H9 (cell line): Measurements from ENCODE around the gene ITPR1. TPM values are rescaled to one million over a fixed set of nuclear protein-coding genes. Genes with fewer than 3 reads are reported as not detected.
A peak's percentile ranks its signal among the peaks of the same experiment; 100 is the strongest.

Source experiments
- DNase-seq: peaks from one replicate; pipeline ENCODE4 v3.0.0-alpha.2; 2017
- H2AFZ ChIP-seq: one replicate; pipeline ENCODE4 v1.6.1; 2013; ENCODE audit warnings: mild to moderate bottlenecking, low read length, control low read depth, moderate library complexity
- H2AK5ac ChIP-seq: 2 replicates; pipeline ENCODE4 v1.6.1; 2013; ENCODE audit warnings: low read length, control low read depth, mixed read lengths; ENCODE audit not compliant: insufficient read length
- H2BK120ac ChIP-seq: one replicate; pipeline ENCODE4 v1.6.1; 2013; ENCODE audit warnings: low read depth, mild to moderate bottlenecking, low read length, control low read depth, inconsistent platforms; ENCODE audit not compliant: poor library complexity, severe bottlenecking
- H2BK12ac ChIP-seq: 2 replicates; pipeline ENCODE4 v1.6.1; 2013; ENCODE audit warnings: low read length, control low read depth, mixed read lengths, low read depth; ENCODE audit not compliant: insufficient read length
- H2BK15ac ChIP-seq: 2 replicates; pipeline ENCODE4 v1.6.1; 2013; ENCODE audit warnings: low read depth, low read length, control low read depth
- H2BK20ac ChIP-seq: one replicate; pipeline ENCODE4 v1.6.1; 2013; ENCODE audit warnings: low read depth, mild to moderate bottlenecking, low read length, control low read depth, inconsistent platforms; ENCODE audit not compliant: poor library complexity, severe bottlenecking
- H2BK5ac ChIP-seq: 2 replicates; pipeline ENCODE4 v1.6.1; 2013; ENCODE audit warnings: low read length, control low read depth, mixed read lengths; ENCODE audit not compliant: insufficient read length
- H3K14ac ChIP-seq: 2 replicates; pipeline ENCODE4 v1.6.1; 2013; ENCODE audit warnings: low read length, control low read depth; ENCODE audit not compliant: insufficient read depth
- H3K18ac ChIP-seq: 2 replicates; pipeline ENCODE4 v1.6.1; 2013; ENCODE audit warnings: low read depth, mild to moderate bottlenecking, mixed read lengths, low read length, control low read depth; ENCODE audit not compliant: insufficient read length
- H3K23ac ChIP-seq: 2 replicates; pipeline ENCODE4 v1.6.1; 2013; ENCODE audit warnings: low read length, control low read depth, mixed read lengths, low read depth; ENCODE audit not compliant: insufficient read length
- H3K23me2 ChIP-seq: 2 replicates; pipeline ENCODE4 v1.6.1; 2013; ENCODE audit warnings: low read depth, mild to moderate bottlenecking, mixed read lengths, low read length, control low read depth; ENCODE audit not compliant: insufficient read length, poor library complexity, severe bottlenecking
- H3K27ac ChIP-seq: 2 replicates; pipeline ENCODE4 v1.5.1; 2013; ENCODE audit warnings: low read length, control low read depth, mixed read lengths, low read depth; ENCODE audit not compliant: insufficient read length
- H3K27me3 ChIP-seq: 2 replicates; pipeline ENCODE4 v1.6.1; 2013; ENCODE audit warnings: low read length, control low read depth, inconsistent platforms; ENCODE audit not compliant: insufficient read depth
- H3K4ac ChIP-seq: 2 replicates; pipeline ENCODE4 v1.6.1; 2013; ENCODE audit warnings: low read depth, mild to moderate bottlenecking, control low read depth, inconsistent platforms, low read length, moderate library complexity
- H3K4me1 ChIP-seq: 2 replicates; pipeline ENCODE4 v1.6.1; 2013; ENCODE audit warnings: low read length, control low read depth, inconsistent platforms; ENCODE audit not compliant: insufficient read depth
- H3K4me2 ChIP-seq: 2 replicates; pipeline ENCODE4 v1.6.1; 2013; ENCODE audit warnings: low read length, control low read depth, mixed read lengths; ENCODE audit not compliant: insufficient read length, insufficient read depth
- H3K56ac ChIP-seq: 2 replicates; pipeline ENCODE4 v1.6.1; 2013; ENCODE audit warnings: low read depth, mild to moderate bottlenecking, mixed read lengths, low read length, control low read depth; ENCODE audit not compliant: insufficient read length
- H3K79me1 ChIP-seq: 2 replicates; pipeline ENCODE4 v1.6.1; 2013; ENCODE audit warnings: low read depth, mild to moderate bottlenecking, moderate library complexity, low read length, control low read depth, inconsistent platforms; ENCODE audit not compliant: insufficient read depth, poor library complexity, severe bottlenecking
- H3K79me2 ChIP-seq: 2 replicates; pipeline ENCODE4 v1.6.1; 2013; ENCODE audit warnings: low read length, control low read depth, inconsistent platforms; ENCODE audit not compliant: insufficient read depth
- H3K9ac ChIP-seq: 2 replicates; pipeline ENCODE4 v1.6.1; 2013; ENCODE audit warnings: low read length, control low read depth, mixed read lengths; ENCODE audit not compliant: insufficient read length; ENCODE audit errors: extremely low read depth
- H3K9me3 ChIP-seq: one replicate; pipeline ENCODE4 v1.6.1; 2013; ENCODE audit warnings: low read depth, low read length, inconsistent platforms; ENCODE audit not compliant: control insufficient read depth
- H3T11ph ChIP-seq: one replicate; pipeline ENCODE4 v1.6.1; 2013; ENCODE audit warnings: mild to moderate bottlenecking, low read length, control low read depth, inconsistent platforms
- H4K20me1 ChIP-seq: one replicate; pipeline ENCODE4 v1.6.1; 2013; ENCODE audit not compliant: control insufficient read depth, insufficient read length, insufficient read depth
- H4K5ac ChIP-seq: 2 replicates; pipeline ENCODE4 v1.6.1; 2013; ENCODE audit warnings: low read depth, mild to moderate bottlenecking, mixed read lengths, low read length, control low read depth; ENCODE audit not compliant: insufficient read length
- H4K8ac ChIP-seq: replicated peaks from 2 replicates; pipeline ENCODE4 v1.6.1; 2013; ENCODE audit warnings: low read length, control low read depth, mixed read lengths, low read depth; ENCODE audit not compliant: insufficient read length
- H4K91ac ChIP-seq: 2 replicates; pipeline ENCODE4 v1.6.1; 2013; ENCODE audit warnings: low read depth, mild to moderate bottlenecking, moderate library complexity, mixed read lengths, low read length, control low read depth; ENCODE audit not compliant: insufficient read length
- H3K27ac Mint-ChIP-seq, 3 experiments: 2 replicates in 2 of 3; 3 replicates in 1 of 3; pipeline ENCODE4 v1.8.0; 2020 to 2021; ENCODE audit warnings: mixed read lengths in 3 of 3, mild to moderate bottlenecking in 1 of 3, moderate library complexity in 1 of 3
- H3K27me3 Mint-ChIP-seq: 2 replicates; pipeline ENCODE4 v1.8.0; 2021; ENCODE audit warnings: low read depth, mild to moderate bottlenecking, moderate library complexity, mixed read lengths
- H3K36me3 Mint-ChIP-seq, 3 experiments: 2 replicates in 2 of 3; 3 replicates in 1 of 3; pipeline ENCODE4 v1.8.0; 2020 to 2021; ENCODE audit warnings: low read depth in 3 of 3, mixed read lengths in 3 of 3; ENCODE audit not compliant: insufficient read depth in 1 of 3
- H3K4me1 Mint-ChIP-seq, 2 experiments: 2 replicates each; pipeline ENCODE4 v1.8.0; 2020; ENCODE audit warnings: mixed read lengths in 2 of 2
- H3K4me3 Mint-ChIP-seq, 2 experiments: 2 replicates in 1 of 2; 3 replicates in 1 of 2; pipeline ENCODE4 v1.8.0; 2020 to 2021; ENCODE audit warnings: mild to moderate bottlenecking in 2 of 2, mixed read lengths in 2 of 2, moderate library complexity in 1 of 2
- H3K9me3 Mint-ChIP-seq, 2 experiments: 2 replicates in 1 of 2; 3 replicates in 1 of 2; pipeline ENCODE4 v1.8.0; 2020; ENCODE audit warnings: mild to moderate bottlenecking in 2 of 2, mixed read lengths in 2 of 2, moderate library complexity in 1 of 2
- WGBS: extraction: QIAGEN DNeasy Blood & Tissue Kit; methylation state at CpG from one replicate; pipeline ENCODE4 v1.1.7; 2013; ENCODE audit warnings: missing lambda C conversion rate, low lambda C conversion rate, mixed read lengths; ENCODE audit not compliant: insufficient read length; ENCODE audit errors: extremely low coverage; 5-methylcytosine and 5-hydroxymethylcytosine counted together
- total RNA-seq: library from RNA; stranded (reverse); gene quantifications from 2 replicates; pipeline ENCODE4 v1.2.1, GENCODE V29; 2021
- TF ChIP-seq, protein P1 (sequence below): fragments of 200-600 bp; sonication (generic); conservative IDR thresholded peaks from 3 replicates; pipeline ENCODE4 v1.8.0; 2021; ENCODE audit warnings: antibody characterized with exemption, mild to moderate bottlenecking

Gene ITPR1
- total RNA-seq, 1 experiment from 2014 or later = 4.2 TPM

DNA sequence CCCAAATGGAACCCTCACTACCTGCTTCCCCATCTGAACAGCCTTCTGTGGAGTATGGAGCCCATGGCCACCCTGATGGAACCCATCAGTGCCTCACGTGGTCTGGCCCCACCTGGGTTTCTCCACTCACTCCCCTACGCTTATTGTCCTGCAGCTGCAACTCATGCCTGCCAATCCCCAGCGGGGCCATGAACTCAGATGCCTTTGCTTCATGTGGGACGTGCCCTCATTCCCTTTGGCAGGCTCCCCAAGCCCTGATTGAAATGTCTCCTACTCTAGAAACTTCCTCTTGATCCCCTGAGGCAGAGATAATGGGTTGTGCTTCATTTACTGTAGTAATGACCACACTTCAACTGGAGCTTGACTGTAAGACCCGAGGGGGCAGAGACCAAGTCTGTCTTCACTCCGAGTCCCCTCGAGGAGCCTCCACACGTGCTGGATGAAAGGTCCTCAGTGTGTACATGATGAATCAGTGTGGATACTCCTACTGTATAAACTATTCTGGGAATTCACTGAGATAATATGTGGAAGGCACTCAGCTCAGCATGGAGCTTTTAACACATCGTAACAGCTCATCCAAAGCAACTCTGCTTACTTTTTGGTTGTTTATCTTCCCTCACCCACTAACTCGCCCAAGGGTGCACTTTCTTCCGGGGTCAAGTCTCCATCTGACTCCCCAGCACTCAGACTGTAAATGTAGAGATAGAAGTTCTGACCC lies 253.3 kb downstream of the ITPR1 start:
- WGBS = no CpG with 5 or more reads among the region's 11 CpGs
- no peak overlapping the region for H3K9ac ChIP-seq
- no peak overlapping the region for H3K23ac ChIP-seq

More for the DNA sequence above, 253.3 kb downstream of the ITPR1 start:
- Histone ChIP-seq H2BK5ac (no peak overlapping the region), H2BK120ac (no peak overlapping the region), H2AK5ac (no peak overlapping the region), H4K20me1 (no peaks in the 10 kb centered on the region), H3K79me1 (no peaks in the 10 kb centered on the region), H2BK15ac (no peak overlapping the region), H3K27ac (no peak overlapping the region), H4K91ac (no peak overlapping the region), H3T11ph (no peak overlapping the region), H3K14ac (no peak overlapping the region), H2BK20ac (no peak overlapping the region), H3K9me3 (no peaks in the 10 kb centered on the region), H3K56ac (no peak overlapping the region), H2AFZ (no peak overlapping the region), H3K4me2 (no peak overlapping the region), H4K5ac (no peak overlapping the region), H2BK12ac (no peak overlapping the region), H3K23me2 (no peaks in the 10 kb centered on the region), H3K79me2 (no peaks in the 10 kb centered on the region), H3K18ac (no peak overlapping the region), H4K8ac (no peak overlapping the region), H3K4me1 (peaks cover 2% of the 10 kb centered on the region; the same call in 1 of the 2 replicates), H3K27me3 (no peaks in the 10 kb centered on the region), H3K4ac (no peak overlapping the region)
- TF ChIP-seq, protein P1, sequence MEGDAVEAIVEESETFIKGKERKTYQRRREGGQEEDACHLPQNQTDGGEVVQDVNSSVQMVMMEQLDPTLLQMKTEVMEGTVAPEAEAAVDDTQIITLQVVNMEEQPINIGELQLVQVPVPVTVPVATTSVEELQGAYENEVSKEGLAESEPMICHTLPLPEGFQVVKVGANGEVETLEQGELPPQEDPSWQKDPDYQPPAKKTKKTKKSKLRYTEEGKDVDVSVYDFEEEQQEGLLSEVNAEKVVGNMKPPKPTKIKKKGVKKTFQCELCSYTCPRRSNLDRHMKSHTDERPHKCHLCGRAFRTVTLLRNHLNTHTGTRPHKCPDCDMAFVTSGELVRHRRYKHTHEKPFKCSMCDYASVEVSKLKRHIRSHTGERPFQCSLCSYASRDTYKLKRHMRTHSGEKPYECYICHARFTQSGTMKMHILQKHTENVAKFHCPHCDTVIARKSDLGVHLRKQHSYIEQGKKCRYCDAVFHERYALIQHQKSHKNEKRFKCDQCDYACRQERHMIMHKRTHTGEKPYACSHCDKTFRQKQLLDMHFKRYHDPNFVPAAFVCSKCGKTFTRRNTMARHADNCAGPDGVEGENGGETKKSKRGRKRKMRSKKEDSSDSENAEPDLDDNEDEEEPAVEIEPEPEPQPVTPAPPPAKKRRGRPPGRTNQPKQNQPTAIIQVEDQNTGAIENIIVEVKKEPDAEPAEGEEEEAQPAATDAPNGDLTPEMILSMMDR = no peak
- H3K4me1 Mint-ChIP-seq = peaks cover 13 to 17% of the 10 kb centered on the region in 2 experiments
- DNase-seq = no peak
- no peaks in the 10 kb centered on the region for H3K9me3 Mint-ChIP-seq
- peak overlapping the region in 1 of 3 experiments; percentile 50; a peak in 1 of 7 replicates for H3K27ac Mint-ChIP-seq
- no peaks in the 10 kb centered on the region; the same call in none of the 2 replicates for H3K27me3 Mint-ChIP-seq
- no peak overlapping the region for H3K4me3 Mint-ChIP-seq
- H3K36me3 Mint-ChIP-seq = no peaks in the 10 kb centered on the region; a peak in 2 of 7 replicates
